K562 (cell line): Measurements from ENCODE around the gene GLP2R. TPM values are rescaled to one million over a fixed set of nuclear protein-coding genes. Genes with fewer than 3 reads are reported as not detected.

Experiments used
- ATAC-seq: fragments of 200-7000 bp; cut with Tn5 transposase; 3 replicates; pipeline ENCODE4 v1.9.1; 2020; ENCODE audit warnings: moderate library complexity
- BruUV-seq: library from RNA; stranded (reverse); fragments of 400-500 nt; replicated peaks from 2 replicates; lab custom pipeline; 2021; lab: Mats Ljungman, UMichigan
- CTCF ChIA-PET: fragments of 300-600 bp; formaldehyde crosslinking; extraction: SDS; loops from one replicate; lab custom pipeline; 2021; ENCODE audit warnings: low intra/inter-chr PET ratio; lab: Yijun Ruan, JAX
- POLR2A ChIA-PET: fragments of 300-600, 350-650 bp; sonication (Branson Sonifier 250); formaldehyde crosslinking; extraction: SDS; loops from one replicate; lab custom pipeline; 2021; ENCODE audit warnings: antibody characterized with exemption, inconsistent platforms; lab: Yijun Ruan, JAX
- DNase-seq, 4 experiments: peaks; one replicate each; pipeline versions ENCODE4 v3.0.0 to v3.0.0-alpha.2; 2011 to 2018; ENCODE audit warnings: low spot score in 3 of 4, mixed read lengths in 3 of 4; ENCODE audit errors: extremely low read depth in 1 of 4
- FAIRE-seq: peaks from 2 replicates; lab custom pipeline; 2011; peaks lifted over from hg19 to GRCh38; lab: Jason Lieb, UNC
- H2AFZ ChIP-seq: 2 replicates; pipeline ENCODE4 v1.6.0; 2011; ENCODE audit warnings: low read depth, low read length, control low read depth, inconsistent platforms
- H3K27ac ChIP-seq: fragments of 200-600 bp; 3 replicates; pipeline ENCODE4 v1.8.0; 2011; ENCODE audit warnings: low read depth, mild to moderate bottlenecking, control low read depth, inconsistent platforms, low read length, moderate library complexity, mixed read lengths; ENCODE audit errors: extremely low read depth
- H3K27me3 ChIP-seq, 2 experiments: fragments of 300-600 bp in 1 of 2; 2 replicates in 1 of 2; 3 replicates in 1 of 2; pipeline versions ENCODE4 v1.6.0 to v1.8.0; 2011; ENCODE audit warnings: inconsistent platforms in 2 of 2, low read length in 2 of 2, mild to moderate bottlenecking in 1 of 2, mixed read lengths in 1 of 2, moderate library complexity in 1 of 2; ENCODE audit not compliant: control insufficient read depth in 2 of 2, insufficient read depth in 2 of 2
- H3K36me3 ChIP-seq: fragments of 300-600 bp; 3 replicates; pipeline ENCODE4 v1.8.0; 2011; ENCODE audit warnings: mild to moderate bottlenecking, low read length, inconsistent platforms; ENCODE audit not compliant: control insufficient read depth, insufficient read depth
- H3K4me1 ChIP-seq, 2 experiments: fragments of 200-600 bp in 1 of 2; replicated peaks in 1 of 2; 2 replicates in 1 of 2; 3 replicates in 1 of 2; pipeline versions ENCODE4 v1.5.1 to v1.8.0; 2011; ENCODE audit warnings: inconsistent platforms in 2 of 2, low read length in 2 of 2, mild to moderate bottlenecking in 1 of 2, mixed read lengths in 1 of 2, moderate library complexity in 1 of 2; ENCODE audit not compliant: control insufficient read depth in 2 of 2, insufficient read depth in 2 of 2
- H3K4me2 ChIP-seq: 2 replicates; pipeline ENCODE4 v1.6.1; 2011; ENCODE audit warnings: low read length, control low read depth, inconsistent platforms, mixed read lengths; ENCODE audit not compliant: insufficient read depth
- H3K4me3 ChIP-seq: fragments of 200-600 bp; sonication (generic), shearing (Covaris generic); 2 replicates; pipeline ENCODE4 v1.5.1; 2016; ENCODE audit warnings: control low read depth, inconsistent platforms
- H3K79me2 ChIP-seq: fragments of 200-600 bp; 3 replicates; pipeline ENCODE4 v1.8.0; 2011; ENCODE audit warnings: low read length, inconsistent platforms; ENCODE audit not compliant: control insufficient read depth, insufficient read depth
- H3K9ac ChIP-seq, 2 experiments: 2 replicates each; pipeline versions ENCODE4 v1.6.0 to v1.6.1; 2011; ENCODE audit warnings: low read depth in 2 of 2, low read length in 2 of 2, control low read depth in 1 of 2, inconsistent platforms in 1 of 2, mild to moderate bottlenecking in 1 of 2, mixed read lengths in 1 of 2; ENCODE audit not compliant: insufficient read depth in 1 of 2
- H3K9me1 ChIP-seq: one replicate; pipeline ENCODE4 v1.6.0; 2011; ENCODE audit warnings: inconsistent platforms, mild to moderate bottlenecking, low read length, moderate library complexity; ENCODE audit not compliant: control insufficient read depth, insufficient read depth
- H3K9me3 ChIP-seq: replicated peaks from 2 replicates; pipeline ENCODE4 v1.5.1; 2011; ENCODE audit warnings: low read depth, low read length, inconsistent platforms; ENCODE audit not compliant: control insufficient read depth, insufficient read depth
- H4K20me1 ChIP-seq: replicated peaks from 2 replicates; pipeline ENCODE4 v1.6.1; 2011; ENCODE audit warnings: low read length, inconsistent platforms, mixed read lengths; ENCODE audit not compliant: control insufficient read depth, insufficient read depth
- BRD4 ChIP-seq: fragments of 200-600 bp; sonication (generic); IDR thresholded peaks from 2 replicates; pipeline ENCODE4 v1.6.1; 2017; ENCODE audit warnings: inconsistent platforms
- CHAMP1 ChIP-seq: fragments of 450-650 bp; IDR thresholded peaks from 2 replicates; pipeline ENCODE4 v1.6.1; 2016; ENCODE audit warnings: mild to moderate bottlenecking
- DNMT1 ChIP-seq: fragments of 450-650 bp; IDR thresholded peaks from 2 replicates; pipeline ENCODE4 v1.6.1; 2016; ENCODE audit warnings: antibody characterized with exemption, mild to moderate bottlenecking
- EGR1 ChIP-seq: fragments of 450-650 bp; conservative IDR thresholded peaks from 2 replicates; pipeline ENCODE4 v1.6.1; 2017; ENCODE audit warnings: mild to moderate bottlenecking
- HMGXB4 ChIP-seq: sonication (generic); formaldehyde crosslinking; IDR thresholded peaks from 2 replicates; pipeline ENCODE4 v1.8.1; 2023; ENCODE audit warnings: mild to moderate bottlenecking, missing genetic modification reagents
- ID3 ChIP-seq, 2 experiments: fragments of 250-450 bp in 1 of 2; fragments of 450-650 bp in 1 of 2; sonication (Bioruptor Pico) in 1 of 2; IDR thresholded peaks; 2 replicates each; pipeline versions ENCODE4 v1.6.1 to v1.8.0; 2016 to 2021; ENCODE audit warnings: mild to moderate bottlenecking in 2 of 2, moderate library complexity in 2 of 2, missing compliant biosample characterization in 1 of 2, missing genetic modification characterization in 1 of 2
- MYC ChIP-seq, 2 experiments: fragments of 250-450 bp in 1 of 2; sonication (Bioruptor Pico) in 1 of 2; IDR thresholded peaks; 2 replicates each; pipeline versions ENCODE4 v1.5.1 to v1.6.1; 2012 to 2021; ENCODE audit warnings: low read depth in 2 of 2, borderline replicate concordance in 1 of 2, improper control_type of control experiment in 1 of 2, low read length in 1 of 2, mild to moderate bottlenecking in 1 of 2, moderate library complexity in 1 of 2
- OTX1 ChIP-seq: fragments of 450-650 bp; formaldehyde crosslinking; IDR thresholded peaks from 2 replicates; pipeline ENCODE4 v1.4.0; 2022; ENCODE audit warnings: mild to moderate bottlenecking
- PHF8 ChIP-seq: fragments of 200-600 bp; sonication (generic); IDR thresholded peaks from 2 replicates; pipeline ENCODE4 v1.6.1; 2012; ENCODE audit warnings: mixed run types, mild to moderate bottlenecking, inconsistent platforms, low read length, moderate library complexity, borderline replicate concordance
- ZBTB7A ChIP-seq: IDR thresholded peaks from 2 replicates; pipeline ENCODE4 v1.6.1; 2011; ENCODE audit warnings: low read depth, mild to moderate bottlenecking, low read length, moderate library complexity, borderline replicate concordance; ENCODE audit not compliant: control insufficient read depth
- ZNF780A ChIP-seq: fragments of 250-450 bp; sonication (Bioruptor Pico); IDR thresholded peaks from 2 replicates; pipeline ENCODE4 v1.5.0; 2021; ENCODE audit warnings: mild to moderate bottlenecking
- WGBS: fragments of 100-300 bp; shearing (Covaris generic); methylation state at CpG from one replicate; pipeline ENCODE4 v1.1.6; 2016; ENCODE audit warnings: low coverage, mixed read lengths; ENCODE audit not compliant: insufficient coverage; ENCODE audit errors: missing lambda C conversion rate; 5-methylcytosine and 5-hydroxymethylcytosine counted together
- in situ Hi-C: fragments of 300-500 bp; cut with MboI; formaldehyde crosslinking; loops from 4 replicates; pipeline ENCODE4 v1.15.0; 2018; ENCODE audit warnings: inconsistent platforms, mixed read lengths
- intact Hi-C: fragments of 100-400 bp; cut with micrococcal nuclease; formaldehyde crosslinking; loops from 2 replicates; pipeline ENCODE4 v1.14.2; 2022
- polyA plus RNA-seq, 8 experiments: library from polyadenylated mRNA; depleted of rRNA in 4 of 8; stranded (reverse) in 5 of 8; unstranded in 3 of 8; fragments of >200 nt; fragmentation: Nextera tagmentation in 2 of 8; fragmentation: Illumina TruSeq in 1 of 8; extraction: Ambion mirVana in 2 of 8; extraction: Trizol in 1 of 8; gene quantifications; 2 replicates each; pipeline versions ENCODE4 v1.2.1 to v1.2.3, GENCODE V29; 2011 to 2014; ENCODE audit warnings: inconsistent platforms in 1 of 8, missing spikeins in 1 of 8
- total RNA-seq, 7 experiments: library from RNA; depleted of rRNA in 6 of 7; stranded (reverse); fragments of >200 nt in 6 of 7; fragmentation: Illumina TruSeq in 2 of 7; extraction: Trizol in 2 of 7; gene quantifications; 2 replicates each; pipeline versions ENCODE4 v1.2.1 to v1.2.3, GENCODE V29; 2011 to 2021; ENCODE audit warnings: low replicate concordance in 1 of 7

GLP2R gene
- total and polyA plus RNA-seq, 9 of the 15 experiments (the other 6 are each of a cell fraction or from before 2014, with no cell fraction given), result not detected

- in situ Hi-C loops, result no loop called here
- no peak for ATAC-seq
Measured at GRCh38 chr17:9810100-9810949, 15.4 kb upstream of the GLP2R start.

More at GRCh38 chr17:9810100-9810949, 15.4 kb upstream of the GLP2R start:
- Histone ChIP-seq H2AFZ (no peak overlapping the region), H3K27me3 (no peaks in the 10 kb centered on the region; a peak in 1 of 5 replicates), H3K27ac (no peak overlapping the region), H3K4me2 (no peak overlapping the region), H4K20me1 (no peaks in the 10 kb centered on the region), H3K9ac (no peak overlapping the region), H3K4me3 (no peak overlapping the region), H3K9me3 (no peaks in the 10 kb centered on the region), H3K36me3 (no peaks in the 10 kb centered on the region), H3K9me1 (no peaks in the 10 kb centered on the region), H3K79me2 (no peaks in the 10 kb centered on the region), H3K4me1 (no peaks in the 10 kb centered on the region)
- no TSS peak for BruUV-seq
- 0% methylated on average over 4 of the region's 4 CpGs for WGBS
- TF ChIP-seq MYC (IDR thresholded peaks at IDR 0.05; ENCODE audit: low read depth, low read length) (no peak), MYC (CRISPR knock-in tag; IDR thresholded peaks at IDR 0.05; ENCODE audit: borderline replicate concordance, low read depth) (no peak), BRD4 (no peak), ZBTB7A (no peak), OTX1 (no peak), HMGXB4 (CRISPR knock-in tag) (no peak), ID3 (CRISPR knock-in tag; IDR thresholded peaks at IDR 0.05) (no peak), ID3 (tag; IDR thresholded peaks at IDR 0.05) (no peak), CHAMP1 (no peak), ZNF780A (CRISPR knock-in tag) (no peak), EGR1 (no peak), PHF8 (no peak), DNMT1 (no peak)
- ChIA-PET CTCF (no interaction called here), POLR2A (interaction anchor here (0.6 kb wide), 1 partner anchor 1180 kb away, joined by 3 read pairs; no protein-coding TSS in a partner anchor)
- FAIRE-seq, result no peak
- intact Hi-C loops, result no loop called here
- DNase-seq, result no peak
